HEK293 (cell line): ENCODE results near the gene RIPK4.
"Not testable (repeated sequence)": the region's sequence is repeated elsewhere in the genome, so short reads cannot be mapped to it uniquely, and the experiment has no call there.

ENCODE experiments used
- CTCF ChIA-PET: fragments of 350-600 bp; formaldehyde crosslinking; extraction: SDS; loops from one replicate; lab custom pipeline; 2021; ENCODE audit warnings: antibody characterized with exemption; lab: Yijun Ruan, JAX
- POLR2A ChIA-PET: fragments of 300-600 bp; formaldehyde crosslinking; extraction: SDS; loops from one replicate; lab custom pipeline; 2020; ENCODE audit warnings: antibody characterized with exemption, inconsistent platforms; lab: Yijun Ruan, JAX
- H3K27ac ChIP-seq: fragments of 200-500 bp; sonication (Bioruptor generic); 2 replicates; pipeline ENCODE4 v1.5.1; 2014; ENCODE audit warnings: low read depth, low read length, control low read depth, inconsistent platforms; ENCODE audit errors: extremely low read depth
- H3K36me3 ChIP-seq, 2 experiments: fragments of 200-500 bp in 1 of 2; sonication (Bioruptor generic) in 1 of 2; 1 replicate in 1 of 2; 2 replicates in 1 of 2; pipeline ENCODE4 v1.5.1; 2014 to 2017; ENCODE audit warnings: inconsistent platforms in 2 of 2, low read length in 2 of 2; ENCODE audit not compliant: control insufficient read depth in 2 of 2, insufficient read depth in 1 of 2
- H3K4me1 ChIP-seq: fragments of 200-500 bp; sonication (Bioruptor generic); 2 replicates; pipeline ENCODE4 v1.5.1; 2014; ENCODE audit warnings: mild to moderate bottlenecking, low read length, inconsistent platforms; ENCODE audit not compliant: control insufficient read depth, insufficient read depth
- H3K4me3 ChIP-seq: 2 replicates; pipeline ENCODE4 v1.5.1; 2011; ENCODE audit warnings: low read depth, mild to moderate bottlenecking, control low read depth, low read length, moderate library complexity
- H3K9me3 ChIP-seq: fragments of 200-500 bp; sonication (Bioruptor generic); 2 replicates; pipeline ENCODE4 v1.5.1; 2014; ENCODE audit warnings: low read depth, low read length, inconsistent platforms; ENCODE audit not compliant: control insufficient read depth, insufficient read depth
- AEBP2 ChIP-seq: fragments of 450-650 bp; formaldehyde crosslinking; IDR thresholded peaks from 2 replicates; pipeline ENCODE4 v1.5.1; 2016; ENCODE audit warnings: missing biosample characterization, missing genetic modification characterization, borderline replicate concordance
- ELK4 ChIP-seq: IDR thresholded peaks from 2 replicates; pipeline ENCODE4 v1.6.1; 2011; ENCODE audit warnings: mild to moderate bottlenecking, low read depth, low read length, borderline replicate concordance
- GFI1B ChIP-seq: fragments of 450-650 bp; formaldehyde crosslinking; IDR thresholded peaks from 2 replicates; pipeline ENCODE4 v1.5.1; 2016; ENCODE audit warnings: missing biosample characterization, missing genetic modification characterization
- GLIS1 ChIP-seq: fragments of 450-650 bp; formaldehyde crosslinking; IDR thresholded peaks from 2 replicates; pipeline ENCODE4 v1.5.1; 2016; ENCODE audit warnings: missing biosample characterization, missing genetic modification characterization
- PRDM10 ChIP-seq: fragments of 450-650 bp; formaldehyde crosslinking; IDR thresholded peaks from 2 replicates; pipeline ENCODE4 v1.5.1; 2016; ENCODE audit warnings: missing biosample characterization, missing genetic modification characterization
- ZBTB44 ChIP-seq: fragments of 450-650 bp; IDR thresholded peaks from 2 replicates; pipeline ENCODE4 v1.5.1; 2018; ENCODE audit warnings: missing biosample characterization, mild to moderate bottlenecking, missing genetic modification characterization
- ZBTB48 ChIP-seq: fragments of 450-650 bp; formaldehyde crosslinking; IDR thresholded peaks from 2 replicates; pipeline ENCODE4 v1.5.1; 2016; ENCODE audit warnings: missing biosample characterization, missing genetic modification characterization
- ZBTB8A ChIP-seq: fragments of 450-650 bp; formaldehyde crosslinking; IDR thresholded peaks from 2 replicates; pipeline ENCODE4 v1.5.1; 2016; ENCODE audit warnings: missing biosample characterization, missing genetic modification characterization
- ZNF214 ChIP-seq: fragments of 450-650 bp; formaldehyde crosslinking; IDR thresholded peaks from 2 replicates; pipeline ENCODE4 v1.5.1; 2017; ENCODE audit warnings: missing biosample characterization, mild to moderate bottlenecking, missing genetic modification characterization, borderline replicate concordance
- ZNF391 ChIP-seq: fragments of 450-650 bp; formaldehyde crosslinking; IDR thresholded peaks from 2 replicates; pipeline ENCODE4 v1.5.1; 2016; ENCODE audit warnings: low read depth, missing biosample characterization, missing genetic modification characterization, borderline replicate concordance
- ZNF449 ChIP-seq: fragments of 450-650 bp; formaldehyde crosslinking; IDR thresholded peaks from 2 replicates; pipeline ENCODE4 v1.5.1; 2017; ENCODE audit warnings: missing biosample characterization, mild to moderate bottlenecking, missing genetic modification characterization, moderate library complexity
- ZNF473 ChIP-seq: fragments of 450-650 bp; formaldehyde crosslinking; IDR thresholded peaks from 2 replicates; pipeline ENCODE4 v1.5.1; 2017; ENCODE audit warnings: missing biosample characterization, missing genetic modification characterization
- ZNF513 ChIP-seq: fragments of 450-650 bp; IDR thresholded peaks from 2 replicates; pipeline ENCODE4 v1.5.1; 2018; ENCODE audit warnings: missing biosample characterization, missing genetic modification characterization
- ZNF548 ChIP-seq: fragments of 450-650 bp; formaldehyde crosslinking; IDR thresholded peaks from 2 replicates; pipeline ENCODE4 v1.5.1; 2016; ENCODE audit warnings: missing biosample characterization, missing genetic modification characterization
- ZNF560 ChIP-seq: fragments of 450-650 bp; formaldehyde crosslinking; IDR thresholded peaks from 2 replicates; pipeline ENCODE4 v1.5.1; 2017; ENCODE audit warnings: missing biosample characterization, missing genetic modification characterization, borderline replicate concordance

Gene RIPK4

GRCh38 chr21:41715649-41716281, 51.1 kb downstream of the RIPK4 start:
- no peaks in the 10 kb centered on the region for H3K9me3 ChIP-seq
- no peak overlapping the region for H3K4me3 ChIP-seq
- TF ChIP-seq ZBTB44 (tag by site-specific recombination) (no peak), GLIS1 (tag by site-specific recombination) (peak; percentile 60)
- no peak overlapping the region for H3K27ac ChIP-seq
- ChIA-PET CTCF (interaction anchor here (1.0 to 1.5 kb wide), 2 partner anchors 101 to 103 kb away, joined by 3 to 7 read pairs; no protein-coding TSS in a partner anchor), POLR2A (no interaction called here)
- H3K4me1 ChIP-seq, result no peaks in the 10 kb centered on the region
- no peaks in the 10 kb centered on the region for H3K36me3 ChIP-seq

- H3K36me3 ChIP-seq, H3K9me3 ChIP-seq, H3K27ac ChIP-seq, POLR2A ChIA-PET, H3K4me3 ChIP-seq, H3K4me1 ChIP-seq: not testable (repeated sequence)
- peak; percentile 52; the same call in 1 of the 2 replicates for TF ChIP-seq ZNF449 (tag by site-specific recombination)
- CTCF ChIA-PET, result interaction anchor here (1.5 kb wide), 1 partner anchor 102 kb away, joined by 7 read pairs; no protein-coding TSS in a partner anchor
Measured at GRCh38 chr21:41714299-41714865, 52.5 kb downstream of the RIPK4 start.

- H3K9me3 ChIP-seq, result no peaks in the 10 kb centered on the region
- H3K36me3 ChIP-seq, result no peaks in the 10 kb centered on the region
- no peak overlapping the region for H3K4me3 ChIP-seq
- CTCF ChIA-PET, result no interaction called here
- no peak overlapping the region for H3K27ac ChIP-seq
- no peaks in the 10 kb centered on the region for H3K4me1 ChIP-seq
- POLR2A ChIA-PET, result no interaction called here
- TF ChIP-seq PRDM10 (tag by site-specific recombination), result no peak
- no peak for TF ChIP-seq ZNF391 (tag by site-specific recombination)
- no peak for TF ChIP-seq ZBTB48 (tag by site-specific recombination)
- no peak for TF ChIP-seq ELK4
- TF ChIP-seq ZNF548, result no peak
- TF ChIP-seq ZBTB8A (tag by site-specific recombination), result no peak
- no peak for TF ChIP-seq ZNF560
- TF ChIP-seq ZNF214 (tag by site-specific recombination), result no peak
- no peak for TF ChIP-seq GFI1B (tag by site-specific recombination)
- no peak for TF ChIP-seq AEBP2 (tag by site-specific recombination)
- no peak for TF ChIP-seq ZNF513 (tag by site-specific recombination)
- TF ChIP-seq ZNF473 (tag by site-specific recombination), result no peak
Measured at GRCh38 chr21:41713495-41714281, 53.2 kb downstream of the RIPK4 start.
